ENCODE measurements around the gene WTAP. TPM values are rescaled to one million over a fixed set of nuclear protein-coding genes. Genes with fewer than 3 reads are reported as not detected.
A peak's percentile ranks its signal among the peaks of the same experiment; 100 is the strongest.

The WTAP gene
- total and polyA plus RNA-seq, 2 of the 8 experiments (the other 6 are each of a cell fraction or from before 2014, with no cell fraction given) = 32.6 to 120 TPM

DNA sequence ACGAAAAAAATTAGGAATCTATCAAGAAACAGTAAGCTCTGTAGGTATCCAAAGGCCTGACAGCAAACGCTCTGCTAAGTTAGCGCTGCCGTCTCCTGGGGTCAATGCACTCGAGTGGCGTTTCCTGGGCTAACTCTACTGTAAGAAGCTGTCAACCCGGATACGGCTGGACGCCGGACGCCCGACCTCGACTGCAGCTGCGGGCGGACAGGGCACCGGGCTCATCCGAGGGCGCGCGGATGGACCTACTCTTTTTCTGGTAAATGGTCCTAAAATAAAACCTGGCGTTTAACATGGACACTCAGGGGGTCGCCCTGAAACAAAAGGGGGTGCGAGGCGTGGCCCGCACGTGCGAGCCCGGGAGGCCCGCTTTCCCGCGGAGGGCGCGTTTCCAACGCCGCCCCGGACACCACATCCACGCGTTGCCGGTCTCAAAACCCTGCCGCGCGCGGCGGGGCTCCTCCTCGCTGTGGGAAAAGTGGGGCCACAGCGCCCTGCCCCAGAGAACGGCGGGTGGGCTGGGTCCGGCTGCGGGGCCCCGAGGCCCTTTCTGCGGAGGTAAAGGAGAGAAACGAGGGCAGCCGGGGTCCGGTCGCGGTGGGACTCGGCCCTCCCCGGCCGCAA is 61.6 kb downstream of the WTAP start:
- peaks cover 7% of the 10 kb centered on the region for H3K23me2 ChIP-seq (ENCODE audit: low read depth, low read length)
- H2BK5ac ChIP-seq (ENCODE audit: low read depth, low read length) = peak overlapping the region; percentile 98
- no peak overlapping the region for H2AFZ ChIP-seq (ENCODE audit: low read length)
- H3K79me2 ChIP-seq (ENCODE audit: control insufficient read depth in 1 of 2, insufficient read depth in 2 of 2, low read length in 2 of 2) = peaks cover 20 to 83% of the 10 kb centered on the region in 2 experiments
- peak overlapping the region; percentile 95 for H4K91ac ChIP-seq (replicated peaks; ENCODE audit: insufficient read length, low read length)
- H3K23ac ChIP-seq (ENCODE audit: insufficient read length) = no peak overlapping the region
- no peaks in the 10 kb centered on the region; the same call in 1 of the 2 replicates for H3K79me1 ChIP-seq (ENCODE audit: low read depth, low read length)
- no peak overlapping the region for H2BK15ac ChIP-seq (ENCODE audit: low read length)
- peak overlapping the region; percentile 98 for H4K8ac ChIP-seq (ENCODE audit: extremely low read depth, insufficient read depth, low read length)
- no peak overlapping the region for H3K14ac ChIP-seq (ENCODE audit: insufficient read length)
- H3K27me3 ChIP-seq (replicated peaks in 1 of 4; ENCODE audit: control insufficient read depth in 3 of 4, extremely low read depth in 1 of 4, insufficient read depth in 3 of 4, low read length in 3 of 4) = no peaks in the 10 kb centered on the region
- H3K27ac ChIP-seq (ENCODE audit: low read depth, low read length) = peak overlapping the region; percentile 91
- no peak overlapping the region; the same call in 1 of the 2 replicates for H2AK5ac ChIP-seq (ENCODE audit: low read depth, low read length)
- DNase-seq (ENCODE audit: low read depth in 1 of 2, low spot score in 2 of 2) = no peak
- no peak for FAIRE-seq
- peak overlapping the region; percentile 76 for H3K4ac ChIP-seq (replicated peaks; ENCODE audit: insufficient read length, low read depth, low read length)
- peaks cover 6 to 67% (median 32%) of the 10 kb centered on the region in 4 experiments; a peak in 7 of 8 replicates for H3K36me3 ChIP-seq (ENCODE audit: control insufficient read depth in 2 of 4, insufficient read depth in 4 of 4, low read length in 3 of 4)
- H2BK20ac ChIP-seq (ENCODE audit: low read length) = no peak overlapping the region
- no peaks in the 10 kb centered on the region for H3K9me3 ChIP-seq (ENCODE audit: insufficient read depth in 2 of 2, low read depth in 1 of 2, low read length in 1 of 2)
- H3K4me3 ChIP-seq (ENCODE audit: extremely low read depth in 1 of 4, insufficient read depth in 2 of 4, low read depth in 3 of 4, low read length in 4 of 4) = peak overlapping the region; percentile 78 to 94 (median 90)
- POLR2A ChIA-PET (ENCODE audit: partially characterized antibody) = interaction anchor here (0.9 to 5.3 kb wide), 13 partner anchors 9 to 110 kb away, joined by 3 to 80 read pairs (median 7); partner anchors contain the start of genes ACAT2, PNLDC1 and WTAP
- peak overlapping the region; percentile 63 for H3K18ac ChIP-seq (ENCODE audit: extremely low read depth, low read length)
- peaks cover 4 to 9% of the 10 kb centered on the region in 2 experiments for H4K20me1 ChIP-seq (replicated peaks in 1 of 2; ENCODE audit: control insufficient read depth in 1 of 2, insufficient read depth in 2 of 2, low read length in 2 of 2)
- H3K56ac ChIP-seq (replicated peaks; ENCODE audit: insufficient read length, low read depth, low read length) = no peak overlapping the region
- 2% methylated on average over 41 of the region's 60 CpGs; no CpG with 5 or more reads in 1 of the 2 experiments for WGBS, 2 experiments (ENCODE audit: extremely low coverage in 1 of 2, insufficient coverage in 1 of 2, insufficient read length in 1 of 2, insufficient replicate concordance in 2 of 2, low coverage in 1 of 2, low lambda C conversion rate in 2 of 2, missing lambda C conversion rate in 1 of 2)
- peak overlapping the region; percentile 71 to 99 for H3K4me2 ChIP-seq (ENCODE audit: insufficient read depth in 1 of 2, low read depth in 2 of 2, low read length in 2 of 2)
- H4K5ac ChIP-seq (ENCODE audit: insufficient read length, low read depth, low read length) = peak overlapping the region; percentile 81
- no peak overlapping the region for H2BK12ac ChIP-seq (ENCODE audit: low read depth, low read length)
- TF ChIP-seq, protein P1, sequence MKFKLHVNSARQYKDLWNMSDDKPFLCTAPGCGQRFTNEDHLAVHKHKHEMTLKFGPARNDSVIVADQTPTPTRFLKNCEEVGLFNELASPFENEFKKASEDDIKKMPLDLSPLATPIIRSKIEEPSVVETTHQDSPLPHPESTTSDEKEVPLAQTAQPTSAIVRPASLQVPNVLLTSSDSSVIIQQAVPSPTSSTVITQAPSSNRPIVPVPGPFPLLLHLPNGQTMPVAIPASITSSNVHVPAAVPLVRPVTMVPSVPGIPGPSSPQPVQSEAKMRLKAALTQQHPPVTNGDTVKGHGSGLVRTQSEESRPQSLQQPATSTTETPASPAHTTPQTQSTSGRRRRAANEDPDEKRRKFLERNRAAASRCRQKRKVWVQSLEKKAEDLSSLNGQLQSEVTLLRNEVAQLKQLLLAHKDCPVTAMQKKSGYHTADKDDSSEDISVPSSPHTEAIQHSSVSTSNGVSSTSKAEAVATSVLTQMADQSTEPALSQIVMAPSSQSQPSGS (IDR thresholded peaks at IDR 0.05; ENCODE audit: low read length) = no peak
- TF ChIP-seq JUN (IDR thresholded peaks at IDR 0.05; ENCODE audit: low read depth, low read length) (no peak), KDM4A (IDR thresholded peaks at IDR 0.05; ENCODE audit: low read depth, low read length, severe bottlenecking) (peak; percentile 20), SAP30 (IDR thresholded peaks at IDR 0.05; ENCODE audit: insufficient read depth, insufficient replicate concordance, low read length) (no peak), SIN3A (conservative IDR thresholded peaks at IDR 0.05 in 1 of 2, IDR thresholded peaks at IDR 0.05 in 1 of 2; ENCODE audit: low read depth in 1 of 2, low read length in 2 of 2) (peak; percentile 40 to 73; a peak in 3 of 4 replicates), KDM5A (IDR thresholded peaks at IDR 0.05; ENCODE audit: low read length) (0 out of 2 replicates have a peak, but pooled peaks have one; percentile 17), SP2 (IDR thresholded peaks at IDR 0.05; ENCODE audit: low read length) (no peak), TCF12 (IDR thresholded peaks at IDR 0.05; ENCODE audit: low read depth, low read length) (no peak)
- TF ChIP-seq, protein P2, sequence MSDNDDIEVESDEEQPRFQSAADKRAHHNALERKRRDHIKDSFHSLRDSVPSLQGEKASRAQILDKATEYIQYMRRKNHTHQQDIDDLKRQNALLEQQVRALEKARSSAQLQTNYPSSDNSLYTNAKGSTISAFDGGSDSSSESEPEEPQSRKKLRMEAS (IDR thresholded peaks at IDR 0.05) = peak; percentile 47
- H3K4me1 ChIP-seq (replicated peaks in 1 of 4; ENCODE audit: control insufficient read depth in 3 of 4, insufficient read depth in 4 of 4, low read length in 3 of 4) = peaks cover 0 to 12% (median 7%) of the 10 kb centered on the region in 4 experiments; a peak in 4 of 7 replicates
- no peak overlapping the region for H2BK120ac ChIP-seq (replicated peaks; ENCODE audit: low read depth, low read length)
- peak overlapping the region; percentile 91 to 97 (median 96) for H3K9ac ChIP-seq (replicated peaks in 1 of 4; ENCODE audit: extremely low read depth in 1 of 4, low read depth in 3 of 4, low read length in 3 of 4)
- CTCF ChIA-PET (ENCODE audit: partially characterized antibody) = interaction anchor here (0.7 to 1.2 kb wide), 3 partner anchors 19 to 97 kb away, joined by 3 to 5 read pairs (median 4); no protein-coding TSS in a partner anchor
